Testis (tissue), 2 donors: Measurements from ENCODE around the gene DCAF12L2.

Experiments
- POLR2A ChIP-seq: fragments of 450-650 bp; IDR thresholded peaks from one replicate; pipeline ENCODE4 v1.6.1; 2017; ENCODE audit warnings: antibody characterized with exemption, mild to moderate bottlenecking, moderate library complexity
- TF ChIP-seq, protein P1 (sequence below), 3 experiments: fragments of 450-650 bp in 2 of 3; fragments of 200-600 bp in 1 of 3; sonication (generic) in 1 of 3; IDR thresholded peaks; one replicate each; pipeline ENCODE4 v1.5.1; 2016 to 2019; ENCODE audit warnings: antibody characterized with exemption in 3 of 3, mild to moderate bottlenecking in 2 of 3, moderate library complexity in 1 of 3

DNA sequence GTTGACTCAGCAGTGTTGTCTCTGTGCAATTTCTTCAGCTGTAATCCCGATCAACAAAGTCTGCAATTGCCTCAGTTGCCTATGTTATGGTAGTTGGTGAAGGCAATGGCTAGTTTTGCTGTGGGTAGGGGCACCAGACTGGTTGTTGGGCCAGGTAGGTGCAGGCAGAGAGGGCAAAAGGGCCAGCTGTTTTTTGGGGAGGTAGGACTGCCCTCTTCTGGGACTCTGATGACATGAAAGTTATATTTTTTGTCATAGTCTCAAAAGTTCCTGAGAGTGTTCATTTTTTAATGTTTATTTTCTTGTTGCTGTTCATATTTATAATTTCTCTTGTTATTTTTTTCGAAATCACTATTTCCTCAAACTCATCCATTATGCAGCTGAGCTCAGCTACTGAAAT, 25.1 kb downstream of the DCAF12L2 start:
- TF ChIP-seq, protein P1, sequence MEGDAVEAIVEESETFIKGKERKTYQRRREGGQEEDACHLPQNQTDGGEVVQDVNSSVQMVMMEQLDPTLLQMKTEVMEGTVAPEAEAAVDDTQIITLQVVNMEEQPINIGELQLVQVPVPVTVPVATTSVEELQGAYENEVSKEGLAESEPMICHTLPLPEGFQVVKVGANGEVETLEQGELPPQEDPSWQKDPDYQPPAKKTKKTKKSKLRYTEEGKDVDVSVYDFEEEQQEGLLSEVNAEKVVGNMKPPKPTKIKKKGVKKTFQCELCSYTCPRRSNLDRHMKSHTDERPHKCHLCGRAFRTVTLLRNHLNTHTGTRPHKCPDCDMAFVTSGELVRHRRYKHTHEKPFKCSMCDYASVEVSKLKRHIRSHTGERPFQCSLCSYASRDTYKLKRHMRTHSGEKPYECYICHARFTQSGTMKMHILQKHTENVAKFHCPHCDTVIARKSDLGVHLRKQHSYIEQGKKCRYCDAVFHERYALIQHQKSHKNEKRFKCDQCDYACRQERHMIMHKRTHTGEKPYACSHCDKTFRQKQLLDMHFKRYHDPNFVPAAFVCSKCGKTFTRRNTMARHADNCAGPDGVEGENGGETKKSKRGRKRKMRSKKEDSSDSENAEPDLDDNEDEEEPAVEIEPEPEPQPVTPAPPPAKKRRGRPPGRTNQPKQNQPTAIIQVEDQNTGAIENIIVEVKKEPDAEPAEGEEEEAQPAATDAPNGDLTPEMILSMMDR (IDR thresholded peaks at IDR 0.05), result no peak
- no peak for TF ChIP-seq POLR2A
